ENCODE results near the gene LDLR.
"Not testable (repeated sequence)": the region's sequence is repeated elsewhere in the genome, so short reads cannot be mapped to it uniquely, and the experiment has no call there.

The LDLR gene

DNA sequence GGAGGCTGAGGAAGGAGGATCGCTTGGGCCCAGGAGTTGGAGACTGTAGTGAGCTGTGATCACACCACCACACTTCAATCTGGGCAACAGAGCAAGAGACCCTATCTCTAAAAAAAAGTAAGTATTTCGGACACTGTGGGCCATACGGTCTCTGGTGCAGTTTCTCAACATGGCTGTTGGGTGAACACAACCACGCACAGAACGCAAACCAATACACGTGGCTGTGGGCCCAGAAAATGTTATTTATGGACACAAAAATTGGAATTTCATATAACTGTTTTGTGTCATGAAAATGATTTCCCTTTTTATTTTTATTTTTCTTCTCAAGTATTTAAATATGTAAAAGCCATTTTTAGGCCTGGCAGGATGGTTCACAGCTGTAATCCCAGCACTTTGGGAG is 19.5 kb downstream of the LDLR start:
- Mint-ChIP-seq H3K4me3 (no peak overlapping the region), H3K27me3 (no peaks in the 10 kb centered on the region), H3K27ac (no peak overlapping the region), H3K9me3 (no peaks in the 10 kb centered on the region), H3K4me1 (ENCODE audit: low read depth) (no peaks in the 10 kb centered on the region), H3K36me3 (ENCODE audit: low read depth) (peaks cover 69% of the 10 kb centered on the region)

DNA sequence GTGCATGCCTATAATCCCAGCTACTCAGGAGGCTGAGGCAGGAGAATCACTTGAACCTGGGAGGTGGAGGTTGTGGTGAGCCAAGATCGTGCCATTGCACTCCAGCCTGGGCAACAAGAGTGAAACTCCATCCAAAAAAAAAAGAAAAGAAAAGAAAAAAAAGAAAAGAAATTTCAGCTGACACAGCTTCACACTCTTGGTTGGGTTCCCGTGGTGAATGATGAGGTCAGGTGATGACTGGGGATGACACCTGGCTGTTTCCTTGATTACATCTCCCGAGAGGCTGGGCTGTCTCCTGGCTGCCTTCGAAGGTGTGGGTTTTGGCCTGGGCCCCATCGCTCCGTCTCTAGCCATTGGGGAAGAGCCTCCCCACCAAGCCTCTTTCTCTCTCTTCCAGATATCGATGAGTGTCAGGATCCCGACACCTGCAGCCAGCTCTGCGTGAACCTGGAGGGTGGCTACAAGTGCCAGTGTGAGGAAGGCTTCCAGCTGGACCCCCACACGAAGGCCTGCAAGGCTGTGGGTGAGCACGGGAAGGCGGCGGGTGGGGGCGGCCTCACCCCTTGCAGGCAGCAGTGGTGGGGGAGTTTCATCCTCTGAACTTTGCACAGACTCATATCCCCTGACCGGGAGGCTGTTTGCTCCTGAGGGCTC is 22.0 kb downstream of the LDLR start:
- Mint-ChIP-seq H3K4me3 (no peak overlapping the region), H3K36me3 (ENCODE audit: low read depth) (peaks cover 71% of the 10 kb centered on the region), H3K9me3 (no peaks in the 10 kb centered on the region), H3K27me3 (no peaks in the 10 kb centered on the region), H3K4me1 (ENCODE audit: low read depth) (no peaks in the 10 kb centered on the region), H3K27ac (no peak overlapping the region)

DNA sequence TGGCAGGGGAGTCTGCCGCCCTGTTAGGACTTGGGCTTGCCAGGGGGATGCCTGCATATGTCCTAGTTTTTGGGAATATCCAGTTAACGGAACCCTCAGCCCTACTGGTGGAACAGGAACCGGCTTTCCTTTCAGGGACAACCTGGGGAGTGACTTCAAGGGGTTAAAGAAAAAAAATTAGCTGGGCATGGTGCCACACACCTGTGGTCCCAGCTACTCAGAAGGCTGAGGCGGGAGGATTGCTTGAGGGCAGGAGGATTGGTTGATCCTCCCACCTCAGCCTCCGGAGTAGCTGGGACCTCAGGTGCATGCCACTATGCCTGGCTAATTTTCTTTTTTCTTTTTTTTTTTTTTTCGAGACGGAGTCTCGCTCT is 22.5 kb downstream of the LDLR start:
- H3K36me3 Mint-ChIP-seq (ENCODE audit: low read depth), result peaks cover 72% of the 10 kb centered on the region
- H3K4me3 Mint-ChIP-seq, result no peak overlapping the region
- H3K9me3 Mint-ChIP-seq, result no peaks in the 10 kb centered on the region
- H3K4me1 Mint-ChIP-seq (ENCODE audit: low read depth), result no peaks in the 10 kb centered on the region
- no peaks in the 10 kb centered on the region for H3K27me3 Mint-ChIP-seq
- H3K27ac Mint-ChIP-seq, result no peak overlapping the region

DNA sequence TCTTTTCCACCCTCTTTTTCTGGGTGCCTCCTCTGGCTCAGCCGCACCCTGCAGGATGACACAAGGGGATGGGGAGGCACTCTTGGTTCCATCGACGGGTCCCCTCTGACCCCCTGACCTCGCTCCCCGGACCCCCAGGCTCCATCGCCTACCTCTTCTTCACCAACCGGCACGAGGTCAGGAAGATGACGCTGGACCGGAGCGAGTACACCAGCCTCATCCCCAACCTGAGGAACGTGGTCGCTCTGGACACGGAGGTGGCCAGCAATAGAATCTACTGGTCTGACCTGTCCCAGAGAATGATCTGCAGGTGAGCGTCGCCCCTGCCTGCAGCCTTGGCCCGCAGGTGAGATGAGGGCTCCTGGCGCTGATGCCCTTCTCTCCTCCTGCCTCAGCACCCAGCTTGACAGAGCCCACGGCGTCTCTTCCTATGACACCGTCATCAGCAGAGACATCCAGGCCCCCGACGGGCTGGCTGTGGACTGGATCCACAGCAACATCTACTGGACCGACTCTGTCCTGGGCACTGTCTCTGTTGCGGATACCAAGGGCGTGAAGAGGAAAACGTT is 24.0 kb downstream of the LDLR start:
- Mint-ChIP-seq H3K27me3 (no peaks in the 10 kb centered on the region), H3K36me3 (ENCODE audit: low read depth) (peaks cover 75% of the 10 kb centered on the region), H3K9me3 (no peaks in the 10 kb centered on the region), H3K4me3 (no peak overlapping the region), H3K27ac (no peak overlapping the region), H3K4me1 (ENCODE audit: low read depth) (no peaks in the 10 kb centered on the region)

DNA sequence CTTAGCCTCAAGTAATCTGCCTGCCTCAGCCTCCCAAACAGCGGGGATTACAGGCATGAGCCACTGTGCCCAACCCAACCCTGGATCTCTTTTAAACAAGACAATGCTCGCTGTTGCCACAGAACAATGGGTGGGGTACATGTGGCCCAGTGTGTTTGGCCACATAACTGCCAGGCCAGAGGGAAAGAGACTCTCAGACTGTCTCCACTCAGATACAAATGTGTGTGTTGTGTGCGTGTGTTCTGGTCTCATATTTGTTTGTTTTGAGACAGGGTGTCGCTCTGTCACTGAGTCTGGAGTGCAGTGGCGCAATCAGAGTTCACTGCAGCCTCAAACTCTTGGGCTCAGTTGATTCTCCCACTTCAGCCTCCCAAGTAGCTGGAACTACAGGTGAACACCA is 25.8 kb downstream of the LDLR start:
- H3K4me1 Mint-ChIP-seq (ENCODE audit: low read depth), result no peaks in the 10 kb centered on the region
- H3K36me3 Mint-ChIP-seq (ENCODE audit: low read depth), result peaks cover 74% of the 10 kb centered on the region
- H3K4me3 Mint-ChIP-seq, result no peak overlapping the region
- H3K27me3 Mint-ChIP-seq, result no peaks in the 10 kb centered on the region
- H3K9me3 Mint-ChIP-seq, result no peaks in the 10 kb centered on the region
- H3K27ac Mint-ChIP-seq, result no peak overlapping the region

DNA sequence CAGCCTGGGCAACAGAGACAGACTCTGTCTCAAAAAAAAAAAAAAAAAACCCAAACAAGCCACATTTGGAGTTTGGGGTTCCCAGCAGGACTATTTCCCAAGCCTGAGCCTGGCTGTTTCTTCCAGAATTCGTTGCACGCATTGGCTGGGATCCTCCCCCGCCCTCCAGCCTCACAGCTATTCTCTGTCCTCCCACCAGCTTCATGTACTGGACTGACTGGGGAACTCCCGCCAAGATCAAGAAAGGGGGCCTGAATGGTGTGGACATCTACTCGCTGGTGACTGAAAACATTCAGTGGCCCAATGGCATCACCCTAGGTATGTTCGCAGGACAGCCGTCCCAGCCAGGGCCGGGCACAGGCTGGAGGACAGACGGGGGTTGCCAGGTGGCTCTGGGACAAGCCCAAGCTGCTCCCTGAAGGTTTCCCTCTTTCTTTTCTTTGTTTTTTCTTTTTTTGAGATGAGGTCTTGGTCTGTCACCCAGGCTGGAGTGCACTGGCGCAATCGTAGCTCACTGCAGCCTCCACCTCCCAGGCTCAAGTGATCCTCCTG is 26.7 kb downstream of the LDLR start:
- Mint-ChIP-seq H3K4me3 (no peak overlapping the region), H3K36me3 (ENCODE audit: low read depth) (peaks cover 75% of the 10 kb centered on the region), H3K27ac (no peak overlapping the region), H3K4me1 (ENCODE audit: low read depth) (no peaks in the 10 kb centered on the region), H3K27me3 (no peaks in the 10 kb centered on the region), H3K9me3 (no peaks in the 10 kb centered on the region)

DNA sequence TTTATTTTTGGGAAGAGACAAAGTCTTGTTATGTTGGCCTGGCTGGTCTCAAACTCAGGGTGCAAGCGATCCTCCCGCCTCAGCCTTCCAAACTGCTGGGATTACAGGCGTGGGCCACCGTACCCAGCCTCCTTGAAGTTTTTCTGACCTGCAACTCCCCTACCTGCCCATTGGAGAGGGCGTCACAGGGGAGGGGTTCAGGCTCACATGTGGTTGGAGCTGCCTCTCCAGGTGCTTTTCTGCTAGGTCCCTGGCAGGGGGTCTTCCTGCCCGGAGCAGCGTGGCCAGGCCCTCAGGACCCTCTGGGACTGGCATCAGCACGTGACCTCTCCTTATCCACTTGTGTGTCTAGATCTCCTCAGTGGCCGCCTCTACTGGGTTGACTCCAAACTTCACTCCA is 27.2 kb downstream of the LDLR start:
- no peaks in the 10 kb centered on the region for H3K27me3 Mint-ChIP-seq

DNA sequence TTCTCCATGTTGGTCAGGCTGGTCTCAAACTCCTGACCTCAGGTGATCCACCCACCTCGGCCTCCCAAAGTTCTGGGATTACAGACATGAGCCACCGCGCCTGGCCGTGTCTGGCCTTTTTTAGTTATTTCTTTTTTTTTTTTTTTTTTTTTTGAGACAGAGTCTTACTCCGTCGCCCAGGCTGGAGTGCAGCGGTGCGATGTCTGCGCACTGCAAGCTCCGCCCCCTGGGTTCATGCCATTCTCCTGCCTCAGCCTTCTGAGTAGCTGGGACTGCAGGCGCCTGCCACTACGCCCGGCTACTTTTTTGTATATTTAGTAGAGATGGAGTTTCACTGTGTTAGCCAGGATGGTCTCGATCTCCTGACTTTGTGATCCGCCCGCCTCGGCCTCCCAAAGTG is 32.7 kb downstream of the LDLR start:
- H3K36me3 Mint-ChIP-seq (ENCODE audit: low read depth), result peaks cover 47% of the 10 kb centered on the region
- H3K27me3 Mint-ChIP-seq; H3K27ac Mint-ChIP-seq; H3K4me1 Mint-ChIP-seq (ENCODE audit: low read depth); H3K9me3 Mint-ChIP-seq; H3K4me3 Mint-ChIP-seq: not testable (repeated sequence)

More for the DNA sequence above, 27.2 kb downstream of the LDLR start:
- peaks cover 72% of the 10 kb centered on the region for H3K36me3 Mint-ChIP-seq (ENCODE audit: low read depth)
- no peak overlapping the region for H3K27ac Mint-ChIP-seq
- H3K4me3 Mint-ChIP-seq, result no peak overlapping the region
- no peaks in the 10 kb centered on the region for H3K4me1 Mint-ChIP-seq (ENCODE audit: low read depth)
- H3K9me3 Mint-ChIP-seq, result no peaks in the 10 kb centered on the region

DNA sequence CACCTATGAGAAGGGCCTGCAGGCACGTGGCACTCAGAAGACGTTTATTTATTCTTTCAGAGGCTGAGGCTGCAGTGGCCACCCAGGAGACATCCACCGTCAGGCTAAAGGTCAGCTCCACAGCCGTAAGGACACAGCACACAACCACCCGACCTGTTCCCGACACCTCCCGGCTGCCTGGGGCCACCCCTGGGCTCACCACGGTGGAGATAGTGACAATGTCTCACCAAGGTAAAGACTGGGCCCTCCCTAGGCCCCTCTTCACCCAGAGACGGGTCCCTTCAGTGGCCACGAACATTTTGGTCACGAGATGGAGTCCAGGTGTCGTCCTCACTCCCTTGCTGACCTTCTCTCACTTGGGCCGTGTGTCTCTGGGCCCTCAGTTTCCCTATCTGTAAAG is 33.9 kb downstream of the LDLR start:
- Mint-ChIP-seq H3K4me1 (ENCODE audit: low read depth) (no peaks in the 10 kb centered on the region), H3K4me3 (no peak overlapping the region), H3K27me3 (no peaks in the 10 kb centered on the region), H3K36me3 (ENCODE audit: low read depth) (peaks cover 48% of the 10 kb centered on the region), H3K9me3 (no peaks in the 10 kb centered on the region), H3K27ac (no peak overlapping the region)

DNA sequence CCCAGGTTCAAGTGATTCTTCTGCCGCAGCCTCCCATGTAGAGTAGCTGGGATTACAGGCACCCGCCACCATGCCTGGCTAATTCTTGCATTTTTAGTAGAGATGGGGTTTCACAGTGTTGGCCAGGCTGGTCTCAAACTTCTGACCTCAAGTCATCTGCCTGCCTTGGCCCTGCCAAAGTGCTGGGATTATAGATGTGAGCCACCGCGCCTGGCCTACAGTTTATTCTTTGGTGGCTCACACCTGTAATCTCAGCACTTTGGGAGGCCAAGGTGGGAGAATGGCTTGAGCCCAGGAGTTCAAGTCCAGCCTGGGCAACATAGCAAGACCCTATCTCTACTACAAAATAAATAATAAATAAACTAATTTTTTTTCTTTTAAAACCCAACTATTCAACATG is 34.9 kb downstream of the LDLR start:
- not testable (repeated sequence) for H3K27ac Mint-ChIP-seq; H3K27me3 Mint-ChIP-seq; H3K4me3 Mint-ChIP-seq; H3K4me1 Mint-ChIP-seq (ENCODE audit: low read depth); H3K9me3 Mint-ChIP-seq
- H3K36me3 Mint-ChIP-seq (ENCODE audit: low read depth), result peaks cover 41% of the 10 kb centered on the region

DNA sequence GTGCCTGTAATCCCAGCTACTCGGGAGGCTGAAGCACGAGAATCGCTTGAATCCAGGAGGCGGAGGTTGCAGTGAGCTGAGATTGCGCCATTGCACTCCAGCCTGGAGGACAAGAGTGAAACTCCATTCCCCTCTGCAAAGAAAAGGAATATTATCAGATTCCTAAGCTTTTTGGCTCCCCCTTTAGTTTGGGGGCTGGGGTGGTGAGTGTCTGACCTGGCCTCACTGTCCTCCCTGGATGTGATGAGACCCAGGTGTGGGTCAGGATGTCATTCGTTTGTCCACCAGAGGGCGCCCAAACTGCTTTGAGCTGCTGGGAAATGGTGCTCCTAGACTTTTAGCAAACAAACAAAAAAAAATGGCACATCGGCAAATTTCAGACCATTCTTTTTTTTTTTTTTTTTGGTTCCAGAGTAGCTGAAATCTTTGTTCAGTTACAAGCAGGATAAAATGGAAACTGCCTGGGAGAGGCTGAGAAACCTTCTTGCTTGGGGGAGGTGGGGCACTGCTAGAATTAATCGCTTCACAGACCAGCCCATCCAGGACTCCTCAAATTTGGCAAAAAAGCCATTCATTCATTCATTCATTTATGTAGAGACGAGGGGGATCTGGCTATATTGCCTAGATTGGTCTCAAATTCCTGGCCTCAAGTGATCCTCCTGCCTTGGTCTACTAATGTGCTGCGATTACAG is 36.9 kb downstream of the LDLR start:
- Mint-ChIP-seq H3K27ac (no peak overlapping the region), H3K9me3 (no peaks in the 10 kb centered on the region)

DNA sequence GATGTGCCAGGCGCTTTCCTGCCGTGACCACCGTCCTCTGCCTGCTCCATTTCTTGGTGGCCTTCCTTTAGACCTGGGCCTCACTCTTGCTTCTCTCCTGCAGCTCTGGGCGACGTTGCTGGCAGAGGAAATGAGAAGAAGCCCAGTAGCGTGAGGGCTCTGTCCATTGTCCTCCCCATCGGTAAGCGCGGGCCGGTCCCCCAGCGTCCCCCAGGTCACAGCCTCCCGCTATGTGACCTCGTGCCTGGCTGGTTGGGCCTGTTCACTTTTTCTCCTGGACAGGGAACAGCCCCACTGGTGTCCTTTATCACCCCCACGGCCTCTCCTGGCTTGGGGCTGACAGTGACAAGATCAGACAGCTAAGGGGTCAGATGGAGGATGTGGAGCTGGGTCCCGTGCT is 38.6 kb downstream of the LDLR start:
- no peaks in the 10 kb centered on the region for H3K4me1 Mint-ChIP-seq (ENCODE audit: low read depth)
- H3K4me3 Mint-ChIP-seq, result no peak overlapping the region
- H3K36me3 Mint-ChIP-seq (ENCODE audit: low read depth), result peaks cover 49% of the 10 kb centered on the region
- no peaks in the 10 kb centered on the region for H3K27me3 Mint-ChIP-seq
- H3K9me3 Mint-ChIP-seq, result no peaks in the 10 kb centered on the region
- H3K27ac Mint-ChIP-seq, result no peak overlapping the region

More for the DNA sequence above, 36.9 kb downstream of the LDLR start:
- no peak overlapping the region for H3K4me3 Mint-ChIP-seq
- no peaks in the 10 kb centered on the region for H3K27me3 Mint-ChIP-seq
- peaks cover 41% of the 10 kb centered on the region for H3K36me3 Mint-ChIP-seq (ENCODE audit: low read depth)
- H3K4me1 Mint-ChIP-seq (ENCODE audit: low read depth), result no peaks in the 10 kb centered on the region

DNA sequence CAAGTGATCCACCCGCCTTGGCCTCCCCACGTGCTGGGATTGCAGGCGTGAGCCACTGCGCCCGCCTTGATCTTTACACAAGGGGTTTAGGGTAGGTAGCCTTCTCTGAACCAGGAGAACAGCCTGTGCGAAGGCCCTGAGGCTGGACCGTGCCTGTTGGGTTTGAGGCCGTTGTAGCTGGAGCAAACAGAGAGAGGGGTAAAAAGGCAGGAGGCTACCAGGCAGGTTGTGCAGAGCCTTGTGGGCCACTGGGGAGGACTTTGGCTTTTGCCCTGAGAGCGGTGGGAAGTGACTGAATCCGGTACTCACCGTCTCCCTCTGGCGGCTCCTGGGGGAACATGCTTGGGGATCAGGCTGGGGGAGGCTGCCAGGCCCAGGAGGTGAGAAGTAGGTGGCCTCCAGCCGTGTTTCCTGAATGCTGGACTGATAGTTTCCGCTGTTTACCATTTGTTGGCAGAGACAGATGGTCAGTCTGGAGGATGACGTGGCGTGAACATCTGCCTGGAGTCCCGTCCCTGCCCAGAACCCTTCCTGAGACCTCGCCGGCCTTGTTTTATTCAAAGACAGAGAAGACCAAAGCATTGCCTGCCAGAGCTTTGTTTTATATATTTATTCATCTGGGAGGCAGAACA is 41.7 kb downstream of the LDLR start:
- Mint-ChIP-seq H3K27me3 (no peaks in the 10 kb centered on the region), H3K36me3 (ENCODE audit: low read depth) (peaks cover 49% of the 10 kb centered on the region), H3K4me1 (ENCODE audit: low read depth) (no peaks in the 10 kb centered on the region), H3K9me3 (no peaks in the 10 kb centered on the region), H3K4me3 (no peak overlapping the region), H3K27ac (peak overlapping the region; percentile 40)

DNA sequence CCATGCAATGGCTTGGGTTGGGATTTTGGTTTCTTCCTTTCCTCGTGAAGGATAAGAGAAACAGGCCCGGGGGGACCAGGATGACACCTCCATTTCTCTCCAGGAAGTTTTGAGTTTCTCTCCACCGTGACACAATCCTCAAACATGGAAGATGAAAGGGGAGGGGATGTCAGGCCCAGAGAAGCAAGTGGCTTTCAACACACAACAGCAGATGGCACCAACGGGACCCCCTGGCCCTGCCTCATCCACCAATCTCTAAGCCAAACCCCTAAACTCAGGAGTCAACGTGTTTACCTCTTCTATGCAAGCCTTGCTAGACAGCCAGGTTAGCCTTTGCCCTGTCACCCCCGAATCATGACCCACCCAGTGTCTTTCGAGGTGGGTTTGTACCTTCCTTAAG is 42.2 kb downstream of the LDLR start:
- no peaks in the 10 kb centered on the region for H3K4me1 Mint-ChIP-seq (ENCODE audit: low read depth)
- H3K9me3 Mint-ChIP-seq, result no peaks in the 10 kb centered on the region
- H3K36me3 Mint-ChIP-seq (ENCODE audit: low read depth), result peaks cover 44% of the 10 kb centered on the region
- no peaks in the 10 kb centered on the region for H3K27me3 Mint-ChIP-seq
- H3K27ac Mint-ChIP-seq, result no peak overlapping the region
- no peak overlapping the region for H3K4me3 Mint-ChIP-seq

DNA sequence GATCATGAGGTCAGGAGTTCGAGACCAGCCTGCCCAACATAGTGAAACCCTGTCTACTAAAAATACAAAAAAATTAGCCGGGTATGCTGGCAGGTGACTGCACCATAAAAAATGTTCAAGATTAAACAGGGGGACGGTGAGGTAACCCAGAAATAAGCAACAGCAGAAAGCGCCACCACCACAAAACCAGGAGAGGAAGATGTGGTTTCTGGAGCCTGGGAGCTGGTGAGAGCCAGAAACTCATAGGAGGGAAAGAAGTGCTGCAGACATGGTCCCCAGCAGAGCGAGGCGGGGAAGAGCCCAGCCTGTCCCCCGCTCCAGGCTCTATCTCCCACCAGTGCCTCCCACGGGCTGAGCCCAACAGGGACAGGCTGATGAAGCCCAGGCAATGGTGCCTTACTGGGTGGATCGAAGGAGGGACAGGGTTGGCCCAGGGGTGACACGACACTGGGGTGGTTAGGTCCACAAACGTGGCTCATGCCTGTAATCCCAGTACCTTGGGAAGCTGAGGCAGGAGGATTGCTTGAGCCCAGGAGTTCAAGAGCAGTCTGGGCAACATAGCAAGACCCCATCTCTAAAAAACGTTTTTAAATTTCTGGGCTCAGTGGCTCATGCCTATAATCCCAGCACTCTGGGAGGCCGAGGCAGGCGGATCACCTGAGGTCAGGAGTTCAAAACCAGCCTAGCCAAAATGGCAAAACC is 47.3 kb downstream of the LDLR start:
- H3K4me3 Mint-ChIP-seq, result no peak overlapping the region
- peaks cover 14% of the 10 kb centered on the region for H3K36me3 Mint-ChIP-seq (ENCODE audit: low read depth)
- H3K4me1 Mint-ChIP-seq (ENCODE audit: low read depth), result peaks cover 8% of the 10 kb centered on the region
- no peaks in the 10 kb centered on the region for H3K9me3 Mint-ChIP-seq
- no peak overlapping the region for H3K27ac Mint-ChIP-seq
- no peaks in the 10 kb centered on the region for H3K27me3 Mint-ChIP-seq

All from stimulated activated naive CD8-positive, alpha-beta T cell treated with anti-CD3 and anti-CD28 coated beads, Interleukin-15, Interleukin-2, amounts not matched to agents 100 ng/mL and 50 ng/mL, for 24 hours (primary cell).